Tongue (tissue), 2 donors: Measurements from ENCODE around the gene ATP4A. TPM values are rescaled to one million over a fixed set of nuclear protein-coding genes. Genes with fewer than 3 reads are reported as not detected.

Experiments
- DNase-seq: peaks from one replicate; pipeline ENCODE4 v3.0.0-alpha.2; 2015
- total RNA-seq: library from RNA; depleted of rRNA; stranded (reverse); fragments of >200 nt; gene quantifications from one replicate; pipeline ENCODE4 v1.2.3, GENCODE V29; 2014

ATP4A gene
- total RNA-seq, 1 donor from 2014 or later: not detected

DNA sequence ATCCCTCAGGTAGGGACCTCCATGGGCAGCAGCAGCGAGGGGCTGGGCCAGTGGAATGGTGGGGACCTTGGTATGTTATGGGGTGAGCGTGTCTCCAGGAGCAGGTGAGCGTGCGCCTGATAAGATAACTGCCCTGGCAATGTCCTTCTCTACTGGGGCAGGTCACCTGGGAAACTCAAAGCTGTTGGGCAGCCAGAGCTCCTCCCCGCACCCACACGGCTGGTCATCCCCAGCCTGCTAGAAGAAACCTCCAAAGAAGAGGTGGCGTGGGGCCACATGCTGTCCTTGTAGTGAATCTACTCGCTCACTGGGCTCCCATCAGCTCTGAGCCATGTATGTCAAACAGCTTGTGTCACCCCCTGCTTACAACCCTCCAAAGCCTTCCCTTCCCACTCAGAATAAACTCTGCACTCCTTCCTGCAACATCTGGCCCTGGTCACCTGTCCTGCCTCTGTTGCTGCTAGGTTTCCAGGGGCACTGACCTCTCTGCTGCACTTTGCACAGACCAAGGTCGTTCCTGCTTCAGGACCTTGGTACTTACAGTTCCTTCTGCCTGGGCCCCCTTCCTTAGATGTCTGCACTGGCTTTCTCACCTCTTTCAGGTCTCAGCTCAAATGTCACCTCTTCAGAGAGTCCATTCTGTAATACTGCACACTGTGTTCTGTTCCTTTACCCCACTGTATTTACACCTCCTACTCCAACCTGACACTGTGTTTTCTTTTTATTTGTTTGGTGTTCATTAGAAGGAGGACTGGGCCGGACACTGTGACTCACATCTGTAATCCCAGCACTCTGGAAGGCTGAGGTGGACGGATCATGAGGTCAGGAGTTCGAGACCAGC, 1.8 kb upstream of the ATP4A start:
- DNase-seq: no peak

DNA sequence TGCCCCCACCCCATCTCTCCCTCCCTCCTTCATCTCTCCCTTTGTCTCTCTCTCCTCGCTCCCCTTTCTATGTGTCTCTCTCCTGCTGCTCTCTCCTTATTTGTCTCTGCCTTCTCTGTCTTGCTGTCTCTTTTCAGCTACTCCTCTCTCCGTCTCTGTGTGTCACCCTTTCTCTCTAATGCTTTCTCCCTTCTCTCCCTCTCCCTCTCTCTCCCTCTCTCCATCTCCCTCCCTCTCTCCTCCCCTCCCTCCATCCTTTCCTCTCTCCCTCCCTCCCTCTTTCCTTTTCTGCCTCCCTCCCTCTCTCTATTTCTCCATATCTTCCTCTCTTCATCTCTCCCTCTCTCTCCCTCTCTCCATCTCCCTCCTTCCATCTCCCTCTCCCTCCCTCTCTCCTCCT, 682 bp downstream of the ATP4A start:
- no peak for DNase-seq

DNA sequence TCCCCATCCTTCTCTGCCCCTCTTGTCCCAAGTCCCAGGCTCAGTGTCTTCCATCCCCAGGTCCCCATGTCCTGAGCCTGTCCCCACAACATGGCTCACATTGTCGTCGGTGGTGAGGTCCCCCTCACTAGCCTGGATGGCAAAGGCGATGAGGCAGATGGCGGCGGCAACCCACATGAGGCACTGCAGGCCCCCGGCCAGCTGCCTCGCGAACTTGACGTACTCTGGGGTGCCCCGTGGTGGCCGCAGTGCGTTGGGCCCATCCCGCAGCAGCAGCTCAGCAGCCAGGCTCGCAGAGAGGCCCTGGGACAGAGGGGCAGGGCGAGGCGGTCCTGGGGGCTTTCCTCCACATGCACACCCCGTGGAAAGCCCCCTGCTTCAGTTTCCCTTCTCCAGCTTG, 1.1 kb downstream of the ATP4A start:
- no peak for DNase-seq

- no peak for DNase-seq
These were observed 2.0 kb downstream of the ATP4A start for GRCh38 chr19:35561436-35561835.

DNA sequence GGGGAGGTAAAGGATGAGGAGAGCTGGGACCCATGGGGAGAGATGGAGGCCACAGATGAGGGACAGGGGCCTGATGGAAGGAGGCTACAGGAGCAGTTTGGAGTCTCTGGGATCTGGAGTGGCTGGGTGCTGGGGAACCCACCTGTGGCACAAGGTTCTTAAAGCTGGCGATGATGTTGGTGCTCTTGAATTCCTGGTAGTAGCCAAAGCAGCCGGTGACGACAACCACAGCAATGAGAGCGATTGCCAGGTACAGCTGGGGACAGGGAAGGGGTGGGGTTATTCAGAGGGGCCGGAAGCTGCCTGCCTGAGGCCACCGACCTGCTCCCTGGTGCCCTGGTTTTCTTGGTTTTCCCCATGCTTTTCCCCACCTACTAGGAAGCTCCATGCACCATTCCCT, 2.8 kb downstream of the ATP4A start:
- no peak for DNase-seq

GRCh38 chr19:35560271-35560670, 3.2 kb downstream of the ATP4A start:
- no peak for DNase-seq

DNA sequence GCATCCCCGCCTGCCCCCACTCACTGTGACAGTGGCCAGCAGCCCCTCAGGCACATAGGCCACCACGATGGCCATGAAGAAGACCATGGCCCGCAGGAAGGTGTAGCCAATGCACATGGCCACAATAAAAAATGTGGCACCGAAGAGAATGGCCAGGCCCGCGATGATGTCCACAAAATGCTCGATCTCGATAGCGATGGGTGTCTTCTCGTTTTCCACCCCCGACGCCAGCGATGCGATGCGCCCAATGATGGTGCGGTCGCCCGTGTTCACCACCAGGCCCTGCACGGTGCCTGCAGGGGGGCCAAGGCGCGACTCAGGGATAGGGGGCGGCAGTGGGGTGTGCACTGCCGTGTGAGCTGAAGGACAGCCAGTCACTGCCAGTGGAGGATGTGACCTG, 3.7 kb downstream of the ATP4A start:
- no peak for DNase-seq

DNA sequence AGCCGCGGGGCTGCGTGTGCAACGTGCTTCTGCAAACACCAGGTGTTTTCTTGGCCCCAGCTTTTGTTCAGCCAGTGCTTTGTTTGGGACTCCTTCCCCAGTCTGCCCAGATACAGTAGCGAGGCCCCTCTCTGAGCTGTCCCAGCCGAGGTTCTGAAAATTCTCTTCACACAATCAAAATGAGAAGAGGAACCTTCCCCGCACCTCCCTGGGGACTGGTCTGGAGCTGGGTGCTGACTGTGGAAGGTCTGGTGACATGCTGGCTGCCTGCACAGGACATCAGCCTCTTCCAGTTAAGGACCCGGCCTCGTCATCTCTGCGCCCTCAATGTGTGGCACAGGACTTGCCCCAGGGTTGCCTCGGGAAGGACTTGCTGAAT, 4.2 kb downstream of the ATP4A start:
- no peak for DNase-seq

DNA sequence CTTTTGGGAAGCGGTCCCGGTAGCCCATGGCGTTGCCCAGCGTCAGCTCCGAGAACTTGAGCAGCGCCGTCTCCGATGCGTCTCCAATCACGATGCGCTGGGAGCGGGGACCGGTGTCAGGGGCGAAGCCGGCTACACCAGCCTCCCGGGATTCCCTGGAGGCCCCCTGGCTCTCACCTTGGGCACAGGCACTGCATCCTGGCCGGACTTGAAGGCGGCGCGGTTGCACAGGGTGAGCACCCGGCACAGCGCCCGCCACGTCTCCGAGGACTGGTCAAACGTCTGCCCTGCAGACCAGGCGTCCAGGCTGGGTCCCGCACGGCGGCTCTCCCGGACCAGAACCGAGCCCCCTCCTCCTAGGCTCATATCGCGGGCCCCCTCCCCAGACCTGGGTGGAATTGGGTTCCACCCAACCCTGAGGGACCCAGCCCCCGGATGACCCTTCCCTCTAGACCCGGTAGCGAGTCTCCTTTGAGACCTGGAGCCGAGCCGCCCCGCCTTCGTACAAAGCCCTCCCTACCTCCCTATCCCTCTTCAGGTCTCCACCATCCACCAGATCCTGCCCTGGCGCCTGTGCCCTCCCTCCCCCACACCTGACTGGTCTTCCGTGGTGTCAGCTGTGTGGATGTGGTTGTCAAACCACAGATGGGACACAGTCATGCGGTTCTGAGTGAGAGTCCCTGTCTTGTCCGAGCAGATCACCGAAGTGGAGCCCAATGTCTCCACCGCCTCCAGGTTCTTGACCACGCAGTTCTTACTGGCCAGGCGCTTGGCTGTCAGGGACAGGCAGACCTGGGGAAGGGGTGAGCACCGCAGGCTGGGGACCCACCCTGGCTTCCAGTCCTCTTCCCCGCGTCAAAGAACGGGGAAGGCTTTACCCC, 4.8 kb downstream of the ATP4A start:
- DNase-seq: no peak

DNA sequence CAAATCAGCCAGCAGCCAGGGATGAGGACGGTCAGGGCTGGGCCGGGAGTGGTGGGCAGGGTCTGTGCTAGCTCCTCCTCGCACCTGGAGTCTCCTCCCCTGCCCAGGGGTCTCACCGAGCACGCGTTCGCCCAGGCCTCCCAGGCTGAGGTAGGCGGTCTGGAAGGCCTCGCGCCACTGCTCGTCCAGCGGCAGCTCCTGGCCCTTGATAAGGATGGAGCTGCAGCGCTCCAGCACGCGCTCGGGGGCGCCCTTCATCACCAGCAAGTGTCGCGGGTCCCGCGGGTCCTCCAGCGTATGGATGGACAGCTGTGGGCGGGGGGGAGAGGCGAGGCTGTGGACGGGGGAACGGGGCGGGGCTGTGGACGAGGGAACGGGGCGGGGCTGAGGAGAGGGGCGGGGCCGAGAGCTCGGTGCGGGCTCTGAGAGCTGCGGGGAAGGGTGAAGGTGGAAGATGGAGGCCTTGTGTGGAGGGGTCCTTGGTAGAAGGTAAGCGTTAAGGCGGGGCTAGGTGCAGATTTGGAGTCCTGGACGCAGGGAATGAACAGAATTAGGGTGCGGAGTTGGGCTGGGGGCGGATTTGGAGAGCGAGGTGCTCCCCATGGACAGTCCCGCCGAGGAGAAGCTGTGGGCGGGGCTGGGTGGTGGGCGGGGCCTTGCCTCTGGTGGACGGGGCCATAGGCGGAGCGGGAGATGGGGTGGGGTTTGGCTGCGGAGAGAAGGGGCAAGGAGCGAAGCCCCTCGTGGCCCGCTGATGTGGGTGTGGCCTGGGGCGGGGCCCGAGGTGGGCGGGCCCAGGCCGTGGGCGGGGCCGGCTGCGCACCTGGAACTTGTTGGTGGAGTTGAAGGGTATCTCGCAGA, 5.7 kb downstream of the ATP4A start:
- peak; percentile 70 for DNase-seq

DNA sequence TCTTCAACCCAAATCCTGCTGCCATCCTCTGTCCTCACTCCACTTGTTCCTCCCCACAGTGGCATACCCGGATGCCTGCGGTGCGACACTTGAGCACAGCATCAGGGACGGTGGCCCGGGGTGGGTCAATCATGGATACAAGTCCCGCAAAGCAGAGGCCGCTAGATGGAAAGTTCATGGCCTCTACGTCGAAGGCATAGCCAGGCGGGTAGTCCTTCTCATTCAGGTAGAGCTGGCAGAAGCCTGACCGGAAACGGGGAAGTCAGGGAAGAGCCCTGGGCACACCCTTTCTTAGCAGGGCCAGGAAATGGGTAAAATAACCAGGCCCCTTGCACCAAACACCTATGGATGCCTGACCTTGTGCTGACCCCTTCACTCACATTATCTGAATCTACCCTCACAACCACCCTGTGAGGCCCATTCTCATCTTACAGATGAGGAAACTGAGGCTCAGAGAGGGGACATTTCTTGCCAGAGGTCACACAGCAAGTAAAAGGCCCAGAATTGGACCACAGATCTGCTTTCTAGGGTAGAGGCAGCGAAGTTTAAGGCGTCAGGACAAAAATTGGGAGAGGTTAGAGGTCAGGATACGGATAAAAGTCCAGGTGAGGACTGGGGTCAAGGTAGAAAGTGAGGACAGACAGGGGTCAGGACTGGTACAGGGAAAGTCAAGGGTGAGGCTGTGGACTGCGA, 6.5 kb downstream of the ATP4A start:
- no peak for DNase-seq

GRCh38 chr19:35556025-35556590, 7.3 kb downstream of the ATP4A start:
- no peak for DNase-seq

DNA sequence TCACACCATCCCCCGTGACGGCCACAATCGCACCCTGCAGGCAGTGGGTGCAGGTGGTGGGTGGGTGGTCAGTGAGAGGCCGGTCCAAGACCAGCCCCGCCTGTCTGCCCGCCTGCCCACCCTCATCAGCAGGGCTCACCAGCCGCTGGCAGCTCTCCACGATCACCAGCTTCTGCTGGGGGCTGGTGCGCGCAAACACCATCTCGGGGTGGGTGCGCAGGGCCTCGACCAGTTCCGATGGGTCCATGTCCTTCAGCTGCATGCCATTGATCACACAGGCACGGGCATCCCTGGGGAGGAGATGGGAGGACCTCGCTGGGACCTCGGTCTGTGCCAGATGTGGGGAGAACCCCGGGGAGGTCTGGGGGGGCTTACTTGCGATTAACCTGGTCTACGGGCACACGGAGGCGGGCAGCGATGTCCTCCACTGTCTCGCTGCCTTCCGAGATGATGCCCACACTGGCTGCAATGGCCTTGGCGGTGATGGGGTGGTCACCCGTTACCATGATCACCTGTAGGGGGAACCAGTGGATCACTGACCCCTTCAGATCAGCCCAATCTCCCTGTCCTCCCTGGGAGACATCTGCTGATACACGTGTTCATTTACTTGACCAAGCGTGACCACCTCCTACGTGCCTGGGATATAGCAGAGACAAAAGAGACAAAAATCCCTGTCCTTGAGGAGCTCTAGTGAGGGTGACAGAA, 8.0 kb downstream of the ATP4A start:
- no peak for DNase-seq

- no peak for DNase-seq
These were observed 9.4 kb downstream of the ATP4A start for GRCh38 chr19:35554076-35554475.

GRCh38 chr19:35553385-35554000, 10.0 kb downstream of the ATP4A start:
- DNase-seq: no peak

GRCh38 chr19:35552534-35553384, 10.7 kb downstream of the ATP4A start:
- DNase-seq: no peak

DNA sequence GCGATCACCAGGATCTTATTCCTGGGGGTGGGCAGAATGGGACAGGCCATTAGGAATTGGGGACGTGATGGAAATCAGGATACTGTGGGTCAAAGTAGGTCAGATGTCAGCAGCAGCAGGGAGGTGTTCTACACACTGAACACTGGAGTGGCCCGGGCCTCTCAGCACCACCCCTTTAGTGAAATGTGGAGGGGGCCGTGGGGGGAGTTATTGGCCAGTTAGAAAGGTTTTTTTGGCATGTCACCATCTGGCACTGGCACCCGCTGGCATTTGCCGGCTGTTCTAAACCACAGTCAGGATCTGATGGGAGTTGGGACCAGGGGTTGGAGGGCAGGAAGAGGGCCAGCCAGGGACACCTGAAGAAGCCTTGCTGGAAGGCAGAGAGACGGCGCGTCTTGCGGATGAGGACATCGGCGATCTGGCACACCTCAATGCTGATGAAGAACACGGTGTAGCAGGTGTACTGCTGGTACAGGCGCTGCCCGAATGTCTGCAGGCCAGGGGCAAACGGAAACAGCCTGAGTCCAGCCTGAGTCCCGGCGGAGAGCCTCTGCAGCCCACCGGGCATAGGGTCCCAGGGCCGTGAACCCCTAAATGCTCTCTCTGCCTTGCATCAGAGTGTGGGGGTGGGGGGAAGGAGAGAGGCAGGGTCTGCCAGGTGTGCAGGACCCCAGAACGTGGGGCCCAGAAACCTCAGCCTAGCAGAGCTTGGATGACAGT, 12.2 kb downstream of the ATP4A start:
- no peak for DNase-seq

GRCh38 chr19:35549879-35550523, 13.5 kb downstream of the ATP4A start:
- DNase-seq: no peak
